Rectal smooth muscle tissue (tissue), 1 donor: Measurements from ENCODE around the gene CNTFR.

ENCODE experiments used
- H3K27ac ChIP-seq: one replicate; pipeline ENCODE4 v1.7.0; 2013; ENCODE audit warnings: low read depth, low read length, inconsistent platforms
- H3K27me3 ChIP-seq: one replicate; pipeline ENCODE4 v1.7.0; 2013; ENCODE audit warnings: low read length; ENCODE audit not compliant: control insufficient read depth, insufficient read depth
- H3K36me3 ChIP-seq: one replicate; pipeline ENCODE4 v1.7.0; 2013; ENCODE audit warnings: low read length; ENCODE audit not compliant: control insufficient read depth, insufficient read depth
- H3K4me1 ChIP-seq: one replicate; pipeline ENCODE4 v1.7.0; 2013; ENCODE audit warnings: low read length; ENCODE audit not compliant: control insufficient read depth, insufficient read depth
- H3K4me3 ChIP-seq: one replicate; pipeline ENCODE4 v1.7.0; 2013; ENCODE audit warnings: low read length
- H3K9ac ChIP-seq: one replicate; pipeline ENCODE4 v1.7.0; 2013; ENCODE audit warnings: low read length

CNTFR gene

DNA sequence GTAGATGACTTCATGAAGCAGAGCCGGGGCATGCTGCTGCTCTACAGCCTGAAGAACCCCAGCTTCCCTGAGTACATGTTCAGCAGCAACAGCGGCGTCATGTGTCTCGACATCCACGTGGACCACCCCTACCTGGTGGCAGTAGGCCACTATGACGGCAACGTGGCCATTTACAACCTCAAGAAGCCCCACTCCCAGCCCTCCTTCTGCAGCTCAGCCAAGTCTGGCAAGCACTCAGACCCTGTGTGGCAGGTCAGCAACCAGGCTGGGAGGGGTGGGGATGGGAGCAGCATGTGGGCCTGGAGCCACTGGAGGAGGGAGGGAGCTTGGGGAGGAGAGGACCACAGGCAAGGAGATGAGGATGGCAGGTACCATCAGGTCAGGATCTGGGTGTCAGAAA, 82.9 kb downstream of the CNTFR start:
- H3K4me3 ChIP-seq = peak overlapping the region; percentile 11
- H3K4me1 ChIP-seq = peaks cover 12% of the 10 kb centered on the region
- H3K27me3 ChIP-seq = no peaks in the 10 kb centered on the region
- H3K27ac ChIP-seq = no peak overlapping the region
- H3K36me3 ChIP-seq = no peaks in the 10 kb centered on the region
- no peak overlapping the region for H3K9ac ChIP-seq

DNA sequence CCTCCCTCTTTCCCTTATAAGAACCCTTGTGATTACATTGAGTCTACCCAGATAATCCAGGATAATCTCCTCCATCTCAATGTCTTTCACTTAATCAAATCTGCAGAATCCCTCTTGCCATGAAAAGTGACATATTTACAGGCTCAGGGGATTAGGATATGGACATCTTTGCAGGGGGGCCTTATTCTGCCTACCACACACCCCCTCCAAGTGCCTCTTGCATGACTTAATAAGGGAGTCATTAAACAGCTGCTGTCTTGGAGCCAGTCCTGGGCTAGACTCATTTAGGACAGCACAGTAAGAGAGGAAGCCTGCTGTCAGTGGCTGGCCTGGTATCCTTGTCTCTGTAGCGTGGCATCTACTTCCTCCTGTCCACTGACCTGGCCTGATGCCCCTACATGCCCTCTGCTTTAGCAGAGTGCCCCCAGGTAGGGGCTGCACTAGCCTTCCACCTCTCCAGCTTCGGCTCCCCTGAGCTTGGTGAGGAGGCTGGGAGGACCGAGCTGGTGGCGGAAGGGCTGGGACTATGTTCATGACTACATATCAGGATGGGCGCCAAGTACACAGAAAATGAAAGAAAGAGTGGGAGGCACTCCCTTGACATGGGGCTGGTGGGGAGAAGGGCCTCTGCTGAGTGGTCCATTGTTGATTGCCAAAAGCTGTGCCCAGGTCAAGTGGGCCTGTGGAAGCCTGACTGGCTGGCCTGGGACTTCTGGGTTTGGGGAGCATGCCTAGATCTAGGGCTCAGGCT, 84.0 kb downstream of the CNTFR start:
- Histone ChIP-seq H3K9ac (no peak overlapping the region), H3K27ac (no peak overlapping the region), H3K27me3 (no peaks in the 10 kb centered on the region), H3K4me3 (no peak overlapping the region), H3K36me3 (no peaks in the 10 kb centered on the region), H3K4me1 (peaks cover 15% of the 10 kb centered on the region)

GRCh38 chr9:34503406-34503805, 86.1 kb downstream of the CNTFR start:
- no peaks in the 10 kb centered on the region for H3K36me3 ChIP-seq
- H3K4me3 ChIP-seq = no peak overlapping the region
- no peak overlapping the region for H3K9ac ChIP-seq
- H3K27me3 ChIP-seq = no peaks in the 10 kb centered on the region
- H3K27ac ChIP-seq = no peak overlapping the region
- peaks cover 15% of the 10 kb centered on the region for H3K4me1 ChIP-seq

GRCh38 chr9:34502891-34503290, 86.6 kb downstream of the CNTFR start:
- peaks cover 15% of the 10 kb centered on the region for H3K4me1 ChIP-seq
- H3K9ac ChIP-seq = no peak overlapping the region
- no peak overlapping the region for H3K4me3 ChIP-seq
- no peaks in the 10 kb centered on the region for H3K27me3 ChIP-seq
- H3K36me3 ChIP-seq = no peaks in the 10 kb centered on the region
- no peak overlapping the region for H3K27ac ChIP-seq

DNA sequence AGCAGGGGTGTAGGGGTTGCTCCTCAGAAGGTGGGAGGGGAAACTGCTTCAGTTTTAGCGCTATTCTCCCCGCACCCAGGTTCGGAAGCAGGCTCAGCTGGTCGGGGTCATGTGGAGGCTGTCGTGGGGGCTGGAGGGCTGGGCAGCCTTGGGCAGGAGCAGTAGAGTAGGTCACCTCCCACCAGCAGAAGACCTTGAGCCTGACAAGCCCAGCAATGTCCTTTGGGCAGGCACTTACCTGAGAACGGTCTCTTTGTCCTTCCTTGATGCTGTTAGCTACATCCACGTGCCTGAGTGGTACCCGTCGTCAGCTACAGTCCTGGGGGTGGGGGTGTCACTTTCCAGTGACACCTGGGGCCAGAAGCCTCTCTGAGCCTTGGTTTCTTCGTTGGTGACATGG, 87.1 kb downstream of the CNTFR start:
- H3K4me1 ChIP-seq = peaks cover 15% of the 10 kb centered on the region
- H3K27ac ChIP-seq = no peak overlapping the region
- no peaks in the 10 kb centered on the region for H3K36me3 ChIP-seq
- H3K9ac ChIP-seq = no peak overlapping the region
- H3K4me3 ChIP-seq = no peak overlapping the region
- H3K27me3 ChIP-seq = no peaks in the 10 kb centered on the region

- H3K4me1 ChIP-seq = peaks cover 15% of the 10 kb centered on the region
- H3K27ac ChIP-seq = peak overlapping the region; percentile 4
- no peak overlapping the region for H3K9ac ChIP-seq
- no peak overlapping the region for H3K4me3 ChIP-seq
- no peaks in the 10 kb centered on the region for H3K27me3 ChIP-seq
- no peaks in the 10 kb centered on the region for H3K36me3 ChIP-seq
Measured at GRCh38 chr9:34501889-34502425, 87.6 kb downstream of the CNTFR start.
